Activated CD4-positive, CD25-positive, alpha-beta regulatory T cell treated with anti-CD3 and anti-CD28 coated beads, Interleukin-2, amount 50 U/mL, for 72 hours (primary cell): ENCODE results near the gene SRC.
A peak's percentile ranks its signal among the peaks of the same experiment; 100 is the strongest.

ENCODE experiments used
- DNase-seq: peaks from one replicate; pipeline ENCODE4 v3.0.0; 2021

The SRC gene

DNA sequence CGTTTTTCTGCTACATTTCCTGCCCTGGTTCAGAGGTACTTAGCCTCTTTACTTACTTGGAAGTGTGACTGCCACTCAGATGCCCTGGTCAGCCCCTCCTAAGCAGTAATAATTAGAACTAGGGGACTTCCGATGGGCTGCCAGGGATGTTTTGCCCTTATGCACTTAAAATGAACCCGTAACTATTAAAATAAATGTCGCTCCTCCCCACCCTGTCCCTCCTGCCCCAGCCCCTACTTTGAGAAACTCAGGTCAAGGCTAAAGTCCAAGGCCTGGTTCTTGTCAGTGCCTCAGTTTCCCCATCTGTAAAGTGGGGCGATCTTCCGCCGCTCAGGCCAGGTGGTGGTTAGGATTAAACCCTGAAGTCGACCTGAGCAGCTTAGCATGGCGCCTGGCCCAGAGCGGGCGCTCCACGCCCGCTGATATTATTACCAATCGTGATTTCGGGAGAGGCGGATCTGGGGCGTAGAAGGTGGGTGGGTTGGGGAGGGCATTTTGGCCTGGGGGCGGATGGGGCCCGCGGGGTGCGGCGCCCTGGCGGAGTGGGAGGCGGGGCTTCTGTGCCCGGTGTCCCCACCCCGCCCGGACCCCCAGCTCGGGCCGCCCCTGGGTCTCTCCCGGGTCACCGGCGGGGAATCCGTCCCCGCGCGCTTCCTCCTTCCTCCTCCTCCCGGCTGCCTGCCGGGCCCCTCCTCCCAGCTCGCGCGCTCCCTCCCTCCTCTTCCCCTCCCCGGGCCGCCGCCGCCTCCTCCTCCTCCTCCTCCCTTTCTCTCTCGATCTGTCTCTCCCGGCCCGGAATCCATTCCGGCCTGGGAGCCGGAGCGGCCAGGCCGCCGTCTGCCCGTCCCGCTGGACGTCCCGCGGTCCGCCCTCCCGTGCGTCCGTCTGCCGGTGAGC, at the start of gene SRC:
Gene SRC, plus strand, starts transcription at position 802 of the 897 bp plus-strand sequence. CDS start 38,014 bp downstream, outside the sequence.
- DNase-seq = peak; percentile 46

DNA sequence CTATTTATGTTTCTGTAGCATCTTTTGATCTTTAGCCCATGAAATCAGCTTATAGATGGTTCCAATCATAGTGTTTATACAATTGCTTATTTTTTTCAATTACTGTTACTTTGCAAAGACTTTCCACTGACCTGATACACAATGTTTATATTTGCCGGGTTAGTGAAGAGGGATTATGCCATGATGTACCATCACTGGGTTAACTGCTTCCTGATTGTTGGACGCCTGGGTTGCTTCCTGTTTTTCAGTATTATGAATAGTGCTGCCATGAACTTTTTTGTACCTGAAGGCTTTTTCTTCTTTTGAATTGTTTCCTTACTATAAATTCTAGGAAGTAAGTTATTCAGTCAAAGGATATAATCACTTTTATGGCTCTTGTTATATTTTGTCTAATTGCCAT, 49.6 kb upstream of the SRC start:
- DNase-seq = no peak

DNA sequence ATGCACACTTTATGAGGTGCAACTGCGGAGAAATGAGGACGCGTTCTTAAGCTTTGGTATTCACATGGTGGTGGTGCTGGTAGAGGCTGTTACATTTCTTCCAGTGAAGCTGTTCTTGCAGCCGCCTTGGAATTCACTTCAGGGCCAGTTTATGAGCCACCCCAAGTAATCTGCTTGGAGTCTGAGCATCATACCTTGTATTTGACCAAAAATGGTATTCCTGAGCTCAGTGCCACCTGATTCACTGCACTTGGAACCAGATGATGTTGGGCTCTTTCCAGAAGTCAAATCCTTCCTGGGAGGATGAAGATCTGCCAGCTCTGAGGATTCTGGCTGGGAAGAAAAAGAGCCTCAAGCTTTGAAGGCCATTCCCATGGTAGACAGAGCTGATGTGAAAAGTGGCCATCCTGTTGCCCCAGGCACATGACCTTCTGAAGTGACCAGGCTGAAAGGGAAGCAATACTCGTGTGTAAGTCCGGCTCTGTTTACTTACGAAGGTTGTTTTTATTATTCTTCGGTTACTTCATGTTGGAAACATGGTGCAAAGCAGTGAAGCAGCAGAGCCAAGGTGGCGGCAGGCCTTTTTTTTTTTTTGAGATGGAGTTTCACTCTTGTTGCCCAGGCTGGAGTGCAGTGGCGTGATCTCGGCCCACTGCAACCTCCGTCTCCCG, 48.7 kb upstream of the SRC start:
- DNase-seq = no peak

DNA sequence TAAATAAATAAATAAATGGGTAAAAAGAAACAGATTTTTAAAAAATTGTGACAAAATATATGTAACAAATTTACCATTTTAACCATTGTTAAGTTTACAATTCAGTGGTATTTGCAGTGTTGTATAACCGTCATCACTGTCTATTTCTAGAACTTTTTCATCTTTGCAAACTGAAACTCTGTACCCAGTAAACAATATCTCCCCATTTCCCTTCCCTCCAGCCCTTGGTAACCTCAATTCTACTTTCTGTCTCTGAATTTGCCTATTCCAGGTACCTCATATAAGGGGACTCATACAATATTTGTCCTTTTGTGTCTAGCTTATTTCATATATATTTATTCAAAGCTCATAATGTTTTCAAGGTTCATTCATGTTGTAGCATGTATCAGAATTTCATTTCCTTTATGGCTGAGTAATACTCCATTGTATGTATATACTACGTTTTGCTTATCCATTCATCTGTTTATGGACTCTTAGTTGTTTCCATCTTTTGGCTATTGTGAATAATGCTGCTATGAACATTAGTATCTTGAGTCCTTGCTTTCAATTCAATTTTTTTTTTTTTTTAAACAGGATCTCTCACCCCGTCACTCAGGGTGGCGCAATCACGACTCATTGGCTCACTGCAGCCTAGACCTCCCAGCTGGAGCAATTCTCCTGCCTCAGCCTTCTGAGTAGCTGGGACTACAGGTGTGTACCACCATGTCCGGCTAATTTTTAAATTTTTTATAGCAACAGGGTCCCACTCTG, 47.6 kb upstream of the SRC start:
- no peak for DNase-seq

DNA sequence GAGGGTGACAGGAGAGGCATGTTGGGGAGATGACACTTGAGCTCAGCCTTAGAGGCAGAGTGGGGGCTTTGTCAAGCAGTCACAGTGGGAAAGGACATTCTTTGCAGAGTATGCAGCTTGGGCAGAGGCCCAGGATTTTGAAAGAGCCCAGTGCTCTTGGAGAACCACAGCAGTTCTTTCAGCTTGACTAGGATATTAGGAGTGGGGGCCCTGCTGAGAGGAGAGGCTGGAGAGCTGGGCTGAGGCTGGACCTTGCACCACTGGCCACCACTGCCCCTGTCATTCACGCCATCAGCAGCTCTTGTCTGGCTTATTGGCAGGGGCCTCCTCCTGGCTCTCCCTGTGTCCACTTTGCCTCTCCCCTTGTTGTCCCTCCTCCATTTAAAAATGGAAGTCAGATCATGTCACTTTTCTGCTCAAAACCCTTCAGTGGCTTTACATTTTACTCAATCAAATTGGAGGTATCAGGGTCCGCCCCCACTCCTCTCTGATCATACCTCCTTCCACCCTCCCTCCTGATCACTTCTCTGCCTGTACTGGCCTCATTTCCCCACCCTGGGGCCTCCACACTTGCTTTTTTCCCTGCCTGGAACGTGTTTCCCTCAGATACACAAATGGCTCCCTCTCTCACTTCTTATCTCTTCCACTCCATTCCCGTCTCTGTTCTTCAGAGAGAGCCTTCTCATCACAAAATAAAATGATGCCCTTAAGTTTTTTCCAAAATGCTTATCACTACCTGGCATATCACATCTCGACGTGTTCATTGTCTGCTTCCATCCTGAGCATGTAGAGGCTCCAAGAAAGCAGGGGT, 46.0 kb upstream of the SRC start:
- no peak for DNase-seq

DNA sequence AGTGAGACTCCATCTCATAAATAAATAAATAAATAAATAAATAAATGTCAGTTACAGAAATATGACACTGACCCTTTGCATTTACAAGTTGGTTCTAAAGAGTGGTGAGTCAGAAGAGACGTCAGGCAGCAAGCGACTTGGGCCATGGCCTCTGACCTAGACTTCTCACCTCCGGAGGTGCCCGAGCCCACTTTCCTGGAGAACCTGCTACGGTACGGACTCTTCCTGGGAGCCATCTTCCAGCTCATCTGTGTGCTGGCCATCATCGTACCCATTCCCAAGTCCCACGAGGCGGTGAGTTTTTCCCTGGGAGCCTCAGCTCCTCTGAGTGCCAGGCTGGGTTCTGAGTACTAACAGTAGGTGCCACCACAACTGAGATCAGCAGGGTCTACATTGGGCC, 44.8 kb upstream of the SRC start:
- DNase-seq = no peak

DNA sequence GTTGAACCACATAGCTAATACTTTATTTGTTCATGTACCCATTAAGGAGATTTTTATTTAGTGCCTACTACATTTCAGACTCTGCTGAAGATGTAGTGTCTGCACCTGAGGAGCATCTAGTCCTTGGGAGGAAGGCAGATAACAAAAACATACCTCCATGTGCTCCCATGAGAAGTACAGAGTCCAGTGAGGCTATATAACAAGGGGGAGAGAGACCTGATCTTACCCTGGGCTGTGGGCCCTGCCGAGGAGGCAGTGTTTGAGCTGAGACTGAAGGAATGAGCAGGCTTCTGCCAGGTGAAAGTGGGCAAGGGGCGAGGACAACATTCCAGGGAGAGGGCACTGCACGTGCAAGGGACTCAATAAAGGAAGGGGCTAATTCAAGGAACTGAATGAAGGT, 44.4 kb upstream of the SRC start:
- no peak for DNase-seq

DNA sequence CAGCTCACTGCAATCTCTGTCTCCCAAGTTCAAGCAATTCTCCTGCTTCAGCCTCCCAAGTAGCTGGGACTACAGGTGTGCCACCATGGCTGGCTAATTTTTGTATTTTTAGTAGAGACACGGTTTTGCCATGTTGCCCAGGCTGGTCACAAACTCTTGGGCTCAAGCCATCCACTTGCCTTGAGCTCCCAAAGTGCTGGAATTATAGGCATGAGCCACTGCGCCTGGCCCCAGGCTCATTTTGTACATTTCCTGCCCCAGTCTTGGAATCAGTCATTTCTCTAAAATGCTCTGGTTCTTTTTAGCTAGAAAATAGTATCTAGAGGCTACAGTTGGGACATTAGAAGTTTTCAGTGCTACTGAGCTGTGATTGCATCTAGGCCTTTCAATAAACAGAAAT, 43.0 kb upstream of the SRC start:
- no peak for DNase-seq

DNA sequence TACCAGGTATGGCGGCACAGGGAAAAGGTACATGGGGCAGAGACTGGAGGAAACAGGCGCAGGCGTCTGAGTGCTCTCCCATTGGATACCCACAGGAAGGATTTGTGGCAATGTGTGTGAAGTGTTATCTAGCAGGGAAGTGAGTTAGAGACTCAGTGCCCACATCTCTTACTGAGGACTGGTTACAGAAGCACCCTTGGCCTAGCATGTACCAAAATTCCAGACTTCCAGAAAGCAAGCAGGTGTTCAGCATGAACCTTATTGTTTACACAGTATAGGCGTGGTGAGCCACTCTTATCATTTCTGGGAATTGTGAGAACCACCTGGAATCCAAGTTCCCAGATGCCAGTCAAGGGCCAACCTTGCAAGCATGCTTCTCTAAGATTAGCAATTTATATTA, 42.3 kb upstream of the SRC start:
- DNase-seq = no peak

DNA sequence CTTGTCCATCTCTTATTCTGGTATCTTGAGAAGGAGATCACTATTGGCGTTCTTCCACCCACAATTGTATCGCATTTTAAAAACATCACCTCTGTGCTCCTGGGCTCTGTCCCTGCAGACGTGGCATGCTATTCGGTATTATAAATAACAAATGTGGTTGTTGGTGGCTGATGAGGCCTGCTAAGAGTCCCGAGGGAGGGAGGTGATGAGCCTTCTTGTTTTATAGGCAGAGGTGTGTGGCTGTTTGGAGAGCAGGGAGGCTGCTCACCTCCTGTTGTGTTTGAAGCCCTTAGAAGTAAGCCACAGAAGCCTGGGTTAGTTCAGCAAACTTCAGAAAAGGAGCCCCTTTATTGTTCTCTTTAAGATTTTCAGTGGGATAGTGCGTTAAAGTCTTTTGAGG, 40.9 kb upstream of the SRC start:
- DNase-seq = no peak

DNA sequence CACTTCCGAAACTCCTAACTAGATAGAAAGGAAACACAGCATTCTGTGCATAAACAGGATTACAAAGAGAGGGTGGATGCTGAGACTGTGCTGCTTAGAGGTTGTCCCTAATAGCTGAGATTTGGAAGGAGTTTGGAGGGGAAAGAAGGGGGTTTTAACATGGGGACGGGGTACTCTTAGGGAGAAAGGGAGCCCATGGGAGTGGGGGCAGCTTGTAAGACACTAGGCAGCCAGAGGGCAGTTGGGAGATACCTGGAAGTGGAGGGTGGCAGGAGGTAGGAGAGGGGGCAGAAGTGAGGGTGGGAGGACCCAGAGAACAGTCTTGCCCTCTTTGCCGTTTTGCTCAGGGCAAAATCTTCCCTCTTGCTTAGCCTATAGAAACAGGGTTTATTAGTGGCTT, 40.1 kb upstream of the SRC start:
- no peak for DNase-seq

DNA sequence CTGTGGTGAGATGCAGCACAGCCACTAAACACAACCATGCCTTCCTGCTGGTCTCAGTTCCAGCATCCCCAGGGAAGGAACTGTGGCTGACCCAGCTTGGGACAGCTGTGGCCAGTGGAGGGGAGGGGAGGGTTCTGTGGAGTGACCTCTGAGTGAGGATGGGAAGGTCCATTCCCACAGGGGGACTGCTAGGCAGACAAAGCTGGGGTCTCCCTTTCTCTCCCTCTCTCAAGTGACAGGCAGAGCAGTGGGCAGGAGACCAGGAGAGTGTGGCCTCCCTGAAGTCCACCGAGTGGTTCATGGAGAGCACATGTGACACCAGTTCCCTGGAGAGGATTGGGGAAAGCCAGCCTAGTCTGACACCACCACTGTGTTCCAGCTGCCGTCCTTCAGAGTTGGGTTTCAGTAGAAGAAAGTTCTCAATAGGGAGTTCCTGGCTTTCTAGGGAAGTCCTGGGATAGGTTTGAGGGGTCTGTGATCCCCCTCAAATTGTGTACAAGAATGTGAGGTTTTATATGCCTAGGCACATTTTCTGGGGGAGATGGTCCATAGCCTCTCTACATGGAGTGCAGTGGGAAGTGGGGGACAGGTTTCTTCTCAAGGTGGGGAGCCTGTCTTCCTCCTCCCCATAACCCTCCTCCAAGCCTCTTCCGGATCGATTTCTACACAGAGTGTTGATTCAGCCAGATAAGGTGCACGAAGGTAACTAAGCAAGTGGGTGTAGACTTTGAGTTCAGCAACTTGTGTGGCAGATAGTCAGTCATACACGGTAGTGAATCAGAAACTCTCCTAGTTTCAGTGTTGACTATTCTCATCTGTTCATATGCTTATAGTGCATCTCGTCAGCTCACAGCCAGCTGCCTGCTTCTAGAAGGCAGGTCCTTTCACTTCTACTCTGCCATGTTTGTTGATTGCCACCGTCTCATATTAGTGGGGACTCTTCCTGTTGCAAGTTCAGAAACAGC, 37.6 kb upstream of the SRC start:
- no peak for DNase-seq

DNA sequence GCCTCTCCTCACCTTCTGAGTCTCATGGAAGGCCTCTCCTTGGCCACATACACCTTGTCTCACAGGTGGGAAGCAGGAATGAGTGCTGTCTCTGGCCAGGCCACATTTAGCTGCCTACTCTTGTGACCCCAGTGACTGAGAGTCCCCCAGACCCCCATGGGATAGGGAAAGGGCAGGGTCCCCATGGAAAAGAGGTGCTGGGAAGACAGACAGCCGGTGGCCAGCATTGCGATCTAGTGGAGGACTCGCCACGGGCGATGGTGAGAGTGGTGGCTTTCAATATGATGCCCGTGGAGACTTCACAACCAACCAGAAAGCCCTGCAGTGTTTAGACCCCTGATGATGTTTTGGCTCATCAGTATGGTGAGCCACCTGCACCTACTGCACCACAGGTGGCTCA, 36.6 kb upstream of the SRC start:
- DNase-seq = no peak

DNA sequence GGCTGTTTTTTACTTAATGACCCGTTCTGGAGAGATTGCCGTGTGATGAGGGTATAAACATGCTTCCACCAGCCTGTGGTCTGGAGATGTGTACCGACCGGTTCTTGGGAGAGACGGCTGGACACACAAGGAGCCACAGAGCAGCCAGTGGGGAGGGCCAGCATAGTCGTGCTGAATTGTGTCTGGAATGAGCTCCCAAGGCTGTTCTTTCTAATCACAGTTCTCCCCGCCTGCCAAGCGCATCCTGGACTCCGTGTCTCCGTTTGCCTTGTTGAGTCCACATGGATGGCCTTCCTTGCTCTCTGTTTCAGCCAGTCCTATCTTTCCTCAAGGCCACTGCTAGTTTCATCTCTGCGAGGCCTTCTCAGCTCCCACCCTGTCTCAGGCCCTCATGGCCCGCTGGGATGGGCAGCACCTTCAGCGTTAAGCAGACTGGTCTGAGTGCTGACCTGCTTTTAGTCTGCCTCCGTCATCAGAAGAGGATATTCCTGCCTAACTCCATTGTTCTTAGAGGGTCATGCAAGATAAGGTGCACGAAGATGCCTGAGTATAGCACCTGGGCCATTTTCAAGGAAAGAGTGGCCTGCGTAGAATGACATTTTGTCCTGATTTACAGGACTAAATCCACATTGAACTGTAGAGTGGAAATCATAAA, 35.9 kb upstream of the SRC start:
- no peak for DNase-seq

DNA sequence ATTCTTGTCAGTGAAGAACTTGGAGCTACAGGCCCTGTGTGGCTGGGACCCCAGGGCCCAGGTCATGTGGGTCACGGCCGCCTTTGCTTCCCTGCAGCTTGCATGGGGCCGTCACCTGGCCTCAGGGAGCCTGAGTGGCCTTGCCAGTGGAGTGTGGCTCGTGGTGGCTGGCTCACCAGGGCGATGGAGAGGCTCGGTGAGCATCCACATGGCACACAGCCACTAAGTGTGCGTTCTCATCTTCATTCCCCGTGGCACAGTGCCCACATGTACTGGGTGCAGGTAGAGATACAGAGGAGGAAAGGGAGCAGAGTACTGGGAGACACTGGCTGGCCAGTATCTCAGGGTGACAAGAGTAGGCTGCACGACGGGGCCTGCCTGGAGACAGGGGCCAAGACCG, 35.0 kb upstream of the SRC start:
- DNase-seq = no peak

DNA sequence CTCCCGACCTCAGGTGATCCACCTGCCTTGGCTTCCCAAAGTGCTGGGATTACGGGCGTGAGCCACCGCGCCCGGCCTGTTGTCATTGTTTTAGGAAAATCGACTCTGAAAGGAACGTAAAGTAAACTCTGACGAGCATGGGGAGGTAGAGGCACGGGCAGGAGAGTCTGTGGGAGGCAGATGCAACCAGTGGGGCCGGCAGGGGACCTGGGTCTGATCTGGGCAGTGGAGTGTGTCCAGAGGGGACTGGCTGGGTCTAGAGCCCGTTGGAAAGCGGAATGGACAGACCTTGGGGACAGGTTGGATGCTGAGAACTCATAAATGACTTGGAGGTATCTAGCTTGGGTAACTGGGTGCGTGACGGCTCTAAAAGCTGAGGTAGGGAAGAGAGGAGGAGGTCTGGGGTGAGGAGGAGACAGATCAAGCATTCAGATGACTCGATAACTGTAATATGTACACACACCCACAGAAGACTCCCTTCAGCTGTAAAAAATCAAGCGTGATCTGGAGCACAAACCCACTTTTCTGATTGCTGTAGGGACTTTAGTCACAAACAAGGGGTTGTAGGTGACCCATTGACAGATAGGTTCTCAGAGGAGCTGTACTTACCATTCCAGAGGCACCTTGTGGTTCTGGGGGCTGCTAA, 34.1 kb upstream of the SRC start:
- DNase-seq = no peak

DNA sequence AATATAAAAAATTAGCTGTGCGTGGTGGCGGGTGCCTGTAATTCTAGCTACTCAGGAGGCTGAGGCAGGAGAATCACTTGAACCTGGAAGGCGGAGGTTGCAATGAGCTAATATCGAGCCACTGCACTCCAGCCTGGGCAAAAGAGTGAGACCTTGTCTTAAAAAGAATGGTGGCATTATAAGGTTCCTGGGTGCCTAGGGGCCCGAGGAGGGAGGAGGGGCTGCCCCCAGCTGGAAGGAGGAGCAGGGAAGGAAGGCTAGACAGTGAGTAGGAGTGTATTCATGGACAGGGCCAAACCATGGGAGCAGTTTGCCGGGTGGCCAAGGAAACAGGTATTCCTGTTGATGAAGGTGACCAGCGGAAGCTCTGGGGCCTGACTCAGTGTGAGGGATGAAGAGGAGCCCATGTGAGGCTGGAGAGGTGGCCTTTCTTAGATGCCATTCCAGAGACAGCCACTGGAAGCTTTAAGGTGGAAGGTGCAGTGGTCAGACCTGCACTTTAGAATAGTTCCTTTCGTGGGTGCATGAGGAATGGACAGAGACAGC, 32.3 kb upstream of the SRC start:
- DNase-seq = no peak

DNA sequence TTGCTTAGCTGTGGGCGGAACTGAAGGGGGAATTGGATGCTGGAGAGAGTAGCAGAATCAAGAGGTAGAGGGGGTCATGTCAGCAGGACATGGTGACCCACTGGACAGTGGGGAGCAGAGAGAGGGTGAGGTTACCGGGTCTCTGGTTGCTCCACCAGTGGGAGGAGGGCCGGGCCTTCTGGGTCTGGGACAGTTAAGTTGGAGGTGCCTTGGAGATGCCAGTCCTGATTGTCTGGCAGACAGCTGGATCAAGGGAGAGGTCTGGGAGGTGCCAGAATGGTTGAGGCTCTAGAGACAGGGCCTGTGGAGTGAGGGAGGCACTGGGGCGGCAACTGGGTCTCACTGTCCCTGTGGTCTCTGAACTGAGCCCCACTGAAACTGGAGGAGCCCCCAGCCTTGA, 31.8 kb upstream of the SRC start:
- DNase-seq = no peak

DNA sequence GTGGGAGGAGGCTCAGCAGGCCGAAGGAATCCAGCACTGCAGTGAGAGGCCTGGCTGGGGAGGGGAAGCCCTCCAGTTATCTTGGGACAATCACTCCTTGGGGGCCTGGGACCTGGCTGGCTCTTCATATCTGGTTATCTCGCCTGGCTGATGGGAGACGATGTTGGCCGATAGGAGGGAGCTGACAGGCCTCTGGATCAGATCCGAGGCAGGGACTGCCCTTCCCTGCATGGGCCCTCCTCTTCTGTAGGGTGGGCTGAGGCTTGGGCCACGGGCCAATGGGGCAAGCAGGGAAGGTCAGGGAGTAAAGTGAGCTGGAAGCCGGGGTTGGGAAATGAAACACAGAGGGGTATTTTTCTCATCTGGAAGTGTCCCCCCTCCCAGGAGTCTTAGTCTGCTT, 31.3 kb upstream of the SRC start:
- DNase-seq = no peak

DNA sequence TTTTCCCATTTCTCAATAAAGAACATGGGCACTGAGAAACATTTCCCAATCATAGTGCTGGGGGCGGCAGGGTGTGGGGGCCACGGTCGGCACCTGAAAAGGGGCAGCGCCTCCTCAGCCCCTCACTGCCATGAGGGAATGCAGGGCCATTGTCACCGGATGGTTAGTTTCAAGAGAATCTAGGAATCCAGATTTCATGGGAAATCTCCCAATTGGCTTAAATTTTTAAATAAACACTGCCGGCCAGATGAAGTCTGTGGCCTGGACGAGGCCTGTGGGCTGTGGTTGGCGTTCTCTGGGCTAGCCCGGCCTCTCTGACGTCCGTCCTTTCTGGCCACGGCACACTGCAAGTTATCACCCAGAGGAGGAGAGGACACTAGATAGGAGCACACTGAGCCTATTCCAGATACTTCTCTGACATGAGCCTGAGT, 30.9 kb upstream of the SRC start:
- DNase-seq = no peak
